CD4-positive, alpha-beta T cell treated with Interleukin-4 for 1 hour (primary cell): ENCODE measurements around the gene NR3C2.
A peak's percentile ranks its signal among the peaks of the same experiment; 100 is the strongest.
"Not testable (repeated sequence)": the region's sequence is repeated elsewhere in the genome, so short reads cannot be mapped to it uniquely, and the experiment has no call there.

Experiments used
- DNase-seq, 2 donors: peaks; one replicate each; pipeline ENCODE4 v3.0.0-alpha.2; 2020 to 2022

Gene NR3C2

GRCh38 chr4:148210661-148211060 is 231.6 kb downstream of the NR3C2 start:
- no peak for DNase-seq

- DNase-seq: no peak
Measured at GRCh38 chr4:148207068-148207467, 235.1 kb downstream of the NR3C2 start.

- no peak for DNase-seq
Measured at GRCh38 chr4:148205476-148205875, 236.7 kb downstream of the NR3C2 start.

- DNase-seq: no peak
Measured at GRCh38 chr4:148204892-148205291, 237.3 kb downstream of the NR3C2 start.

GRCh38 chr4:148204171-148204570 is 238.0 kb downstream of the NR3C2 start:
- DNase-seq: no peak

GRCh38 chr4:148203056-148203898 is 238.9 kb downstream of the NR3C2 start:
- DNase-seq: no peak

- DNase-seq: no peak
Measured at GRCh38 chr4:148200960-148201359, 241.3 kb downstream of the NR3C2 start.

GRCh38 chr4:148196164-148196563 is 246.1 kb downstream of the NR3C2 start:
- no peak for DNase-seq

GRCh38 chr4:148192526-148192925 is 249.7 kb downstream of the NR3C2 start:
- DNase-seq: no peak

GRCh38 chr4:148187454-148188222 is 254.6 kb downstream of the NR3C2 start:
- DNase-seq: not testable (repeated sequence)

- no peak for DNase-seq
Measured at GRCh38 chr4:148184922-148185321, 257.3 kb downstream of the NR3C2 start.

GRCh38 chr4:148182230-148182911 is 259.8 kb downstream of the NR3C2 start:
- DNase-seq: no peak

GRCh38 chr4:148173397-148174017 is 268.7 kb downstream of the NR3C2 start:
- DNase-seq: no peak

- DNase-seq: no peak
Measured at GRCh38 chr4:148171596-148171995, 270.6 kb downstream of the NR3C2 start.

- peak in 1 of 2 donors; percentile 13 for DNase-seq
Measured at GRCh38 chr4:148170408-148171365, 271.5 kb downstream of the NR3C2 start.

GRCh38 chr4:148166132-148166591 is 276.1 kb downstream of the NR3C2 start:
- no peak for DNase-seq

GRCh38 chr4:148164557-148164956 is 277.7 kb downstream of the NR3C2 start:
- no peak for DNase-seq

GRCh38 chr4:148162991-148163390 is 279.2 kb downstream of the NR3C2 start:
- DNase-seq: no peak

GRCh38 chr4:148162519-148162918 is 279.7 kb downstream of the NR3C2 start:
- DNase-seq: no peak

- no peak for DNase-seq
Measured at GRCh38 chr4:148161601-148162000, 280.6 kb downstream of the NR3C2 start.

GRCh38 chr4:148159793-148160192 is 282.4 kb downstream of the NR3C2 start:
- DNase-seq: no peak

- no peak for DNase-seq
Measured at GRCh38 chr4:148154769-148155168, 287.4 kb downstream of the NR3C2 start.
